H1 (cell line): ENCODE data around the gene PPP2R2C. TPM values are rescaled to one million over a fixed set of nuclear protein-coding genes. Genes with fewer than 3 reads are reported as not detected.

Source experiments
- CHD7 ChIP-seq: fragments of 300-600 bp; sonication (generic); IDR thresholded peaks from 2 replicates; pipeline ENCODE4 v1.7.1; 2012; ENCODE audit warnings: low read length, moderate library complexity, mild to moderate bottlenecking, inconsistent platforms; ENCODE audit not compliant: insufficient replicate concordance
- CTCF ChIP-seq, 3 experiments: IDR thresholded peaks; 1 replicate in 2 of 3; 2 replicates in 1 of 3; pipeline versions ENCODE4 v1.5.1 to v1.6.1; 2011; ENCODE audit warnings: low read length in 3 of 3, mild to moderate bottlenecking in 3 of 3, inconsistent platforms in 2 of 3, low read depth in 1 of 3, moderate library complexity in 1 of 3; ENCODE audit not compliant: insufficient read depth in 1 of 3; ENCODE audit errors: control extremely low read depth in 1 of 3
- KDM4A ChIP-seq: IDR thresholded peaks from one replicate; pipeline ENCODE4 v1.7.1; 2012; ENCODE audit warnings: low read depth, mild to moderate bottlenecking, moderate library complexity, low read length, inconsistent platforms; ENCODE audit not compliant: severe bottlenecking
- MAFK ChIP-seq: IDR thresholded peaks from 2 replicates; pipeline ENCODE4 v1.6.1; 2012; ENCODE audit warnings: low read depth, mild to moderate bottlenecking, improper control_type of control experiment, low read length
- SAP30 ChIP-seq: fragments of 300-600 bp; sonication (generic); IDR thresholded peaks from 2 replicates; pipeline ENCODE4 v1.7.1; 2012; ENCODE audit warnings: low read length, moderate library complexity, mild to moderate bottlenecking, inconsistent platforms; ENCODE audit not compliant: insufficient read depth, insufficient replicate concordance
- SP2 ChIP-seq: IDR thresholded peaks from 2 replicates; pipeline ENCODE4 v1.6.1; 2012; ENCODE audit warnings: mild to moderate bottlenecking, low read length, inconsistent platforms
- TAF7 ChIP-seq: optimal IDR thresholded peaks from 2 replicates; pipeline ENCODE3; 2011; ENCODE audit warnings: low read depth, mild to moderate bottlenecking, inconsistent platforms, low read length, moderate library complexity, borderline replicate concordance
- TBP ChIP-seq: IDR thresholded peaks from 2 replicates; pipeline ENCODE4 v1.6.1; 2011; ENCODE audit warnings: low read depth, low read length, improper control_type of control experiment
- TCF12 ChIP-seq: IDR thresholded peaks from 2 replicates; pipeline ENCODE4 v1.6.1; 2011; ENCODE audit warnings: low read depth, mild to moderate bottlenecking, low read length
- polyA plus RNA-seq, 7 experiments: library from polyadenylated mRNA; depleted of rRNA in 3 of 7; stranded (reverse) in 5 of 7; unstranded in 2 of 7; fragments of >200 nt in 5 of 7; fragments of 200-250 nt in 2 of 7; gene quantifications; 1 replicate in 5 of 7; 2 replicates in 1 of 7; 4 replicates in 1 of 7; pipeline versions ENCODE4 v1.2.1 to v1.2.3, GENCODE V29; 2011 to 2013; ENCODE audit warnings: missing spikeins in 2 of 7, mixed read lengths in 2 of 7
- total RNA-seq: library from RNA; stranded (reverse); fragmentation: NEBNext Ultra II Directional; extraction: Animal tissue kit (Norgen Biotek cat#: 25700); gene quantifications from 2 replicates; pipeline ENCODE4 v1.2.1, GENCODE V29; 2021

Gene PPP2R2C
- total and polyA plus RNA-seq, 2 of the 8 experiments (the other 6 are each of a cell fraction or from before 2014, with no cell fraction given) = 6.4 TPM

DNA sequence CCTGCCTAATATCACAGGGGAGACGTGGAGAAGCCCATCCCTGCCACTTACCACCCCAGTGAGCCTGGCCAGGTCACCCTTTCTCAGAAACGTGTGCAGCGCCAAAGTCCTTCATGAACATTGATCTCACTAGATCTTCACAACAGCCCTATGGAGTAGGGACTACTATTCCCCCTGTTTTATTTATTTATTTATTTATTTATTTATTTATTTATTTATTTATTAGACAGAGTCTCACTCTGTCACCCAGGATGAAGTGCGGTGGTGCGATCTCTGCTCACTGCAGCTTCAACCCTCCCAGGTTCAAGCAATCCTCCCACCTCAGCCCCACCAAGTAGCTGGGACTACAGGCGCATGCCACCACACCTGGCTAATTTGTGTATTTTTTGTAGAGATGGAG, 61.8 kb downstream of the PPP2R2C start (continued):
- TF ChIP-seq CHD7 (no peak), SP2 (no peak), CTCF (IDR thresholded peaks at IDR 0.05; ENCODE audit: control extremely low read depth in 1 of 3, insufficient read depth in 1 of 3, low read depth in 1 of 3, low read length in 3 of 3) (no peak), MAFK (no peak), TBP (no peak), TAF7 (no peak), KDM4A (no peak), TCF12 (no peak), SAP30 (no peak)
